MG63 (cell line): ENCODE measurements around the gene OR4N5. TPM values are rescaled to one million over a fixed set of nuclear protein-coding genes. Genes with fewer than 3 reads are reported as not detected.

Experiments
- DNase-seq: peaks from one replicate; pipeline ENCODE4 v3.0.0-alpha.2; 2020
- H3K27me3 ChIP-seq: fragments of 250-450 bp; sonication (Bioruptor Pico); 2 replicates; pipeline ENCODE4 v1.5.1; 2020; ENCODE audit warnings: mild to moderate bottlenecking, moderate library complexity
- H3K36me3 ChIP-seq: fragments of 250-450 bp; sonication (Bioruptor Pico); 2 replicates; pipeline ENCODE4 v1.5.1; 2020; ENCODE audit warnings: mild to moderate bottlenecking, moderate library complexity
- H3K4me3 ChIP-seq: fragments of 250-450 bp; sonication (Bioruptor Pico); 2 replicates; pipeline ENCODE4 v1.5.1; 2020; ENCODE audit warnings: mild to moderate bottlenecking, moderate library complexity
- H3K9me3 ChIP-seq: fragments of 250-450 bp; sonication (Bioruptor Pico); 2 replicates; pipeline ENCODE4 v1.5.1; 2020; ENCODE audit warnings: mild to moderate bottlenecking, moderate library complexity
- total RNA-seq: library from RNA; depleted of rRNA; stranded (reverse); fragments of >200 nt; shearing (Covaris generic); gene quantifications from 2 replicates; pipeline ENCODE4 v1.2.3, GENCODE V29; 2014; ENCODE audit warnings: low replicate concordance; rRNA removed

Gene OR4N5
- total RNA-seq, 1 experiment from 2014 or later = not detected

- H3K4me3 ChIP-seq = no peak overlapping the region
- no peaks in the 10 kb centered on the region for H3K9me3 ChIP-seq
- no peaks in the 10 kb centered on the region for H3K36me3 ChIP-seq
- no peak for DNase-seq
- H3K27me3 ChIP-seq = no peaks in the 10 kb centered on the region
Measured at GRCh38 chr14:20179880-20180279, 41.3 kb downstream of the OR4N5 start.

GRCh38 chr14:20180486-20180885 is 41.9 kb downstream of the OR4N5 start:
- Histone ChIP-seq H3K27me3 (no peaks in the 10 kb centered on the region), H3K9me3 (no peaks in the 10 kb centered on the region), H3K36me3 (no peaks in the 10 kb centered on the region), H3K4me3 (no peak overlapping the region)
- no peak for DNase-seq

- DNase-seq = peak; percentile 9
- no peaks in the 10 kb centered on the region for H3K36me3 ChIP-seq
- H3K4me3 ChIP-seq = no peak overlapping the region
- H3K9me3 ChIP-seq = no peaks in the 10 kb centered on the region
- no peaks in the 10 kb centered on the region for H3K27me3 ChIP-seq
Measured at GRCh38 chr14:20184181-20184580, 45.6 kb downstream of the OR4N5 start.

GRCh38 chr14:20190596-20190995 is 52.0 kb downstream of the OR4N5 start, which contains the start of gene OR11G2:
Gene OR11G2 (plus strand): TSS chr14:20190896. CDS start chr14:20197438, 6,542 bp downstream.
- no peaks in the 10 kb centered on the region for H3K36me3 ChIP-seq

GRCh38 chr14:20191396-20191795 is 52.8 kb downstream of the OR4N5 start:
- Histone ChIP-seq H3K4me3 (no peak overlapping the region), H3K9me3 (no peaks in the 10 kb centered on the region), H3K27me3 (no peaks in the 10 kb centered on the region), H3K36me3 (no peaks in the 10 kb centered on the region)
- no peak for DNase-seq

More at GRCh38 chr14:20190596-20190995, 52.0 kb downstream of the OR4N5 start, which contains the start of gene OR11G2:
- no peak for DNase-seq
- no peak within 1 kb of the TSS for H3K4me3 ChIP-seq
- no peaks in the 10 kb centered on the region for H3K9me3 ChIP-seq
- H3K27me3 ChIP-seq = no peaks in the 10 kb centered on the region

GRCh38 chr14:20194101-20194500 is 55.5 kb downstream of the OR4N5 start:
- no peak overlapping the region for H3K4me3 ChIP-seq
- no peaks in the 10 kb centered on the region for H3K36me3 ChIP-seq
- no peaks in the 10 kb centered on the region for H3K27me3 ChIP-seq
- H3K9me3 ChIP-seq = no peaks in the 10 kb centered on the region
- DNase-seq = no peak

Other genes with a start within 250 kb of the OR4N5 start
- gene OR4K5, start 218.2 kb upstream of the OR4N5 start, total RNA-seq = not detected in 2 replicates
- gene OR4K1, start 207.9 kb upstream of the OR4N5 start, total RNA-seq = not detected in 2 replicates
- gene OR4K15, start 163.2 kb upstream of the OR4N5 start, total RNA-seq = not detected in 2 replicates
- not detected in 2 replicates for gene OR4Q2, start 136.7 kb upstream of the OR4N5 start, total RNA-seq
- not detected in 2 replicates for gene OR4K14, start 119.5 kb upstream of the OR4N5 start, total RNA-seq
- not detected in 2 replicates for gene OR4K13, start 102.8 kb upstream of the OR4N5 start, total RNA-seq
- not detected in 2 replicates for gene OR4L1, start 78.8 kb upstream of the OR4N5 start, total RNA-seq
- gene OR4K17, start 28.1 kb upstream of the OR4N5 start, total RNA-seq = not detected in 2 replicates
- not detected in 2 replicates for gene OR11G2, start 52.1 kb downstream of the OR4N5 start, total RNA-seq
- gene OR11H6, start 84.9 kb downstream of the OR4N5 start, total RNA-seq = not detected in 2 replicates
- not detected in 2 replicates for gene OR11H7, start 90.2 kb downstream of the OR4N5 start, total RNA-seq
- not detected in 2 replicates for gene OR11H4, start 100.5 kb downstream of the OR4N5 start, total RNA-seq
- gene TTC5, start 167.1 kb downstream of the OR4N5 start, total RNA-seq = 12.6 and 36.7 TPM in 2 replicates
- 38.0 and 151 TPM in 2 replicates for gene CCNB1IP1, start 194.5 kb downstream of the OR4N5 start, total RNA-seq
- 5.9 and 7.5 TPM in 2 replicates for gene PARP2, start 204.8 kb downstream of the OR4N5 start, total RNA-seq